LNCaP clone FGC (cell line): Measurements from ENCODE around the gene SECISBP2.

Experiments used
- DNase-seq: peaks from one replicate; pipeline ENCODE4 v3.0.0-alpha.2; 2011; ENCODE audit warnings: low read depth
- H3K4me3 ChIP-seq: 2 replicates; pipeline ENCODE4 v1.5.1; 2011; ENCODE audit warnings: mild to moderate bottlenecking, low read depth, low read length, control low read depth
- CTCF ChIP-seq: IDR thresholded peaks from 2 replicates; pipeline ENCODE4 v1.5.1; 2012; ENCODE audit warnings: mild to moderate bottlenecking; ENCODE audit not compliant: control insufficient read depth, insufficient read depth; ENCODE audit errors: extremely low read depth

SECISBP2 gene

GRCh38 chr9:89347651-89348050 lies 29.4 kb downstream of the SECISBP2 start:
- no peak for DNase-seq
- TF ChIP-seq CTCF: no peak
- no peak overlapping the region for H3K4me3 ChIP-seq

GRCh38 chr9:89349607-89350006 lies 31.3 kb downstream of the SECISBP2 start:
- no peak for TF ChIP-seq CTCF
- no peak overlapping the region for H3K4me3 ChIP-seq
- DNase-seq: no peak

- no peak for TF ChIP-seq CTCF
- no peak for DNase-seq
- H3K4me3 ChIP-seq: no peak overlapping the region
Measured at GRCh38 chr9:89350988-89351557, 32.8 kb downstream of the SECISBP2 start.

GRCh38 chr9:89351584-89352300 lies 33.4 kb downstream of the SECISBP2 start:
- no peak for TF ChIP-seq CTCF
- no peak for DNase-seq
- no peak overlapping the region for H3K4me3 ChIP-seq

GRCh38 chr9:89352451-89352850 lies 34.2 kb downstream of the SECISBP2 start:
- H3K4me3 ChIP-seq: no peak overlapping the region
- no peak for DNase-seq
- no peak for TF ChIP-seq CTCF

GRCh38 chr9:89352874-89353649 lies 34.8 kb downstream of the SECISBP2 start:
- TF ChIP-seq CTCF: no peak
- H3K4me3 ChIP-seq: no peak overlapping the region
- DNase-seq: no peak
